ENCODE results near the gene LMBR1L.

The LMBR1L gene

GRCh38 chr12:49069507-49070346 lies 40.9 kb downstream of the LMBR1L start, which contains the start of gene RHEBL1:
Gene RHEBL1 (minus strand): TSS chr12:49069979. CDS start chr12:49069785, 194 bp downstream.
- ATAC-seq = peak; percentile 99

GRCh38 chr12:49068879-49069506 lies 41.7 kb downstream of the LMBR1L start:
- peak; percentile 17 for ATAC-seq
- TF ChIP-seq ZFP30 (CRISPR knock-in tag; IDR thresholded peaks at IDR 0.05) = no peak
- TF ChIP-seq PATZ1 (CRISPR knock-in tag; IDR thresholded peaks at IDR 0.05; ENCODE audit: borderline replicate concordance) = no peak
- no peak for TF ChIP-seq PPARA (CRISPR knock-in tag; IDR thresholded peaks at IDR 0.05; ENCODE audit: borderline replicate concordance)

More at GRCh38 chr12:49069507-49070346, 40.9 kb downstream of the LMBR1L start, which contains the start of gene RHEBL1:
- no peak for TF ChIP-seq ISL1 (CRISPR knock-in tag; IDR thresholded peaks at IDR 0.05)
- no peak for TF ChIP-seq CSDC2 (CRISPR knock-in tag; IDR thresholded peaks at IDR 0.05)
- no peak for TF ChIP-seq PPARA (CRISPR knock-in tag; IDR thresholded peaks at IDR 0.05; ENCODE audit: borderline replicate concordance)
- TF ChIP-seq TCF4 (CRISPR knock-in tag; IDR thresholded peaks at IDR 0.05; ENCODE audit: borderline replicate concordance) = no peak
- no peak for TF ChIP-seq SNAI2 (CRISPR knock-in tag; IDR thresholded peaks at IDR 0.05)
- TF ChIP-seq OSR1 (CRISPR knock-in tag; IDR thresholded peaks at IDR 0.05) = no peak
- TF ChIP-seq ESRRG (CRISPR knock-in tag; IDR thresholded peaks at IDR 0.05) = no peak
- no peak for TF ChIP-seq CREB5 (CRISPR knock-in tag; IDR thresholded peaks at IDR 0.05; ENCODE audit: low read depth)
- no peak for TF ChIP-seq ZC3H10 (CRISPR knock-in tag; IDR thresholded peaks at IDR 0.05)

- ATAC-seq = no peak
- TF ChIP-seq GLIS3 (CRISPR knock-in tag; IDR thresholded peaks at IDR 0.05) (no peak), ZNF8 (CRISPR knock-in tag; IDR thresholded peaks at IDR 0.05) (no peak), CREB5 (CRISPR knock-in tag; IDR thresholded peaks at IDR 0.05; ENCODE audit: low read depth) (no peak), RARB (CRISPR knock-in tag; IDR thresholded peaks at IDR 0.05) (no peak), ESRRG (CRISPR knock-in tag; IDR thresholded peaks at IDR 0.05) (no peak), POU6F1 (CRISPR knock-in tag; IDR thresholded peaks at IDR 0.05; ENCODE audit: borderline replicate concordance, low read depth) (no peak), PPARA (CRISPR knock-in tag; IDR thresholded peaks at IDR 0.05; ENCODE audit: borderline replicate concordance) (no peak), ARNTL (CRISPR knock-in tag; IDR thresholded peaks at IDR 0.05; ENCODE audit: borderline replicate concordance, low read depth) (no peak), ZFP30 (CRISPR knock-in tag; IDR thresholded peaks at IDR 0.05) (no peak), TSHZ2 (CRISPR knock-in tag; IDR thresholded peaks at IDR 0.05) (no peak)
These were observed 44.5 kb downstream of the LMBR1L start for GRCh38 chr12:49066120-49066519.

Data from SK-N-SH treated with all-trans-retinoic acid at 6 μM for 48 hours (cell line).